GM19463 (cell line): Measurements from ENCODE around the gene FRMPD1.

ENCODE experiments used
- ATAC-seq: cut with Tn5 transposase; IDR thresholded peaks from one replicate; pipeline ENCODE4 v1.9.1; 2021; ENCODE audit warnings: mild to moderate bottlenecking, moderate library complexity; ENCODE audit not compliant: unreplicated experiment

The FRMPD1 gene

GRCh38 chr9:37676411-37676830 lies 25.7 kb downstream of the FRMPD1 start:
- no peak for ATAC-seq

DNA sequence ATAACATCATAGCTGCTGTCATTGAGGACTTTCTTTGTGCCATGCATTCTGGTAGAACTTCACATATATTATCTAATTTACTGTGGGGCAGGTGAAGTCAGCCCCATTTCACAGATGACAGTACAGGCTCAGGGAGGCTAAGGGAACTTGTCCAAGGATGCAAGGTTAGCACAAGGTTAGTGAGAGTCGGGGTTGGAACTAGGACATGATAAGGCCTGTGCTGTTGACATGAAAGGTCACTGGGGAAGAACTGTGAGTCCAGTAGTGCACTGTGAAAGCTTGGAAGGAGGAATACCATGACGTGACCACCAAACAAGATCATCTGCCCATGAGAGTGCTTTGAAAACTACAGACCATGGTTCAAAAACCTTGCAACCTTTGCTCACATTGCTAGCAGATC lies 26.7 kb downstream of the FRMPD1 start:
- no peak for ATAC-seq

DNA sequence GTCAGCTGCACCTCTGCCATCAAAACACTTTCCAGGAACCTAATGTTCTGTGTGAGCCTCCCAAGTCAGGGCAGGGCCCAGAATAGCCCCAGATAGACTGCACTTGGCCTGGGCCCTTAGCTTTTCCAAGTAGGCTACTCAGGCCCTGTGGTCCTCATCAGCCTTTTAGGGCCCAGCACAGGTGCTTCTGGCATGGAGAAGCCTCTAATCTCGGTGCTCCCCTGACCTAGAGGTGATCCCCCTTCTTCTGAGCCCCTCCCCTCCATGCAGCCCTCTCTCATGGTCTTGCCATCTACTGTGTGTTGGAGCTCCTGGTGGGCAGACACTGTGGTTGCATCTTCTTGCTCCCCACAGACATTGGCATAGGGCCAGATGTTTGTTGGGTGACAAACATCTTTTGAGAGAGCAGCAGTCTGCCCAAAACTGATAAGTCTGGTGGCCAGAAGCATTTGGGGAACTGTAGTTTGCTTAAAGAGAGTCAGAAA lies 28.1 kb downstream of the FRMPD1 start:
- no peak for ATAC-seq

DNA sequence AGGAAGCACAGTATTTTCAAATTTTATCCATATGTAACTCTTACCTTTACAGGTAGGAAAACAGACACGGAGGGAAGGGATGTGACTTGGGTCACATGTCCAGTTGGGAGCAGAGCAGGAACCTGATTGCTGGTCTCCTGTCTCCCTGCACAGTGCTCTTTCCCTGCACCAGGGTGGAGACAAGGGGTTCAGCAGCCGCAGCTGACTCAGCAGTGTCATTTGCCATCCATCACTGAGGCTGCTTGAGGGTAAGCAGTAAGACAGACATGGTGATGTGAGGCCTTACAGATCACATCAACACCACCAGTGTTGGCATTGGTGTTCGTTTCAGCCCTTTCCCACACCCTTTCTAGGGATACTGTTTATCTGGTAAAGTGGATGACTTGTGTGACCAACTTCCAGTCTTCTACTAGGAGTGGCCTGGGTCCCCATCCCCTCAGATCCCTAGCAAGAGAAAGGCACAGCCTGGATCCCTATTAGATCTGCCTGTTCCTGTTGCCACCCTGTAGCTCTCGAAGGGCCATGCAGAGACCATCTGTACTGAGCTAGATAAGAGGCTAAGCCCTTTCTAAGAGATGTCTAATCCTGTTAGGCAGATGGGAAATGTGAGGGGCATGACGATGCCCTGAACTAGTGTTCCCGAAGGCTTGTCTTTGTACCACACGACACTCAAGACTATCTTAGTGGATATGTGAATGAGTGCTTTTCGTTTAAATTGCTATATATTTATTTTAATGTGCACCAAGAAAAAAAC lies 29.1 kb downstream of the FRMPD1 start:
- no peak for ATAC-seq

DNA sequence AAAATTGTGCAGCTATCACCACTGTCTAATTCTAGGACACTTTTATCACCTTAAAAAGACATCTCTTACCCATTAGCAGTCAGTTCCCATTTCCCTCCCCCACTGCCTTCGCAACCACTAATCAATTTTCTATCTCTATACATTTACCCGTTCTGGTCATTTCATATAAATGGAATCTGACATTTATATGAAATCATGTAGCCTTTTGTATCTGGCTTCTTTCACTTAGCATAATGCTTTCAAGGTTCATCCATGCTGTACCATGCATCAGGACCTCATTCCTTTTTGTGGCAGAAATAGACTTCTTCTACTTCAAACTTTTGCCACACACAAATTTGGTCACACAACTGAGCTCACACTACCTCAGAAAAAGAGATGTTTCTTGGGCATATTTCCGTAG lies 32.2 kb downstream of the FRMPD1 start:
- no peak for ATAC-seq

DNA sequence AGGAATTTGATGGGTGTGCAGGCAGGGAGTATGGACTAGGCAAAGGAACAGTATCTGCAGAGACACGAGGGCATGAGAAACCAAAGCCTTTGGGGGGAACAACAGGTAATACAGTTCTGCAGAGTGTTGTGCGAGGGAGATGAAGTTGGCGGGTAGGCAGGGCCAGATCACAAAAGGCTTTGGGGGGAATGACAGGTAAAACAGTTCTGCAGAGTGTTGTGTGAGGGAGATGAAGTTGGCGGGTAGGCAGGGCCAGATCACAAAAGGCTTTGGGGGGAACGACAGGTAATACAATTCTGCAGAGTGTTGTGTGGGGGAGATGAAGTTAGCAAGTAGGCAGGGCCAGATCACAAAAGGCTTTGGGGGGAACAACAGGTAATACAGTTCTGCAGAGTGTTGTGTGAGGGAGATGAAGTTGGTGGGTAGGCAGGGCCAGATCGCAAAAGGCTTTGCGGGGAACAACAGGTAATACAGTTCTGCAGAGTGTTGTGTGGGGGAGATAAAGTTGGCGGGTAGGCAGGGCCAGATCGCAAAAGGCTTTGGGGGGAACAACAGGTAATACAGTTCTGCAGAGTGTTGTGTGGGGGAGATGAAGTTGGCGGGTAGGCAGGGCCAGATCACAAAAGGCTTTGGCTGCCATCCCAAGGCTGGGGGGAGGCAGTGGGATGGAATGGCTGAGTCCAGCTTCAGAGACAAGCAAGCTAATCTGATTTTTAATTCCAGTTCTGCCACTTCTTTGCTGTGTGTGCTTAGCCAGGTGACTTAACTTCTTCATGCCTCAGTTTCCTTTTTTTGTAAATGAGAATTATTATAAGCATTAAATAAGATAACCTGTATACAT lies 33.0 kb downstream of the FRMPD1 start:
- no peak for ATAC-seq

GRCh38 chr9:37692622-37693221 lies 42.0 kb downstream of the FRMPD1 start:
- ATAC-seq, result no peak

DNA sequence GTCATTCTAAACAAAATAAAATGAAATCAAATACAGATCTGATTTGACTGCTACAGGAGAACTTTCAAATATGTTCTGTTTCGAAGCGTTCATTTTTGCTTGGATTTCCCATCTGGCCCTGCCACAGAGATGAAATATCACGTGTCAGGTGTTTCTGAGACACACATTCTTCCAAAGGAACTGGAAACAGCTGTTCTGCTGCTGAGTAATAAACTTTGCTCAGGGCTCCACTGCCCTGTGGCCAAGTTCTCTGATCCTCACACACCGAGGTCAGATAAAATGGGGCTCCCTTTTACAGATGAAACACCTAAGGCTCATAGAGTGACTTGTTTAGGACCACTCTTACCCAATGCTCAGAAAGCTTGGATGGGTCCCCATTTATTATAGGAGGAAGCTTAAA lies 42.5 kb downstream of the FRMPD1 start:
- no peak for ATAC-seq

DNA sequence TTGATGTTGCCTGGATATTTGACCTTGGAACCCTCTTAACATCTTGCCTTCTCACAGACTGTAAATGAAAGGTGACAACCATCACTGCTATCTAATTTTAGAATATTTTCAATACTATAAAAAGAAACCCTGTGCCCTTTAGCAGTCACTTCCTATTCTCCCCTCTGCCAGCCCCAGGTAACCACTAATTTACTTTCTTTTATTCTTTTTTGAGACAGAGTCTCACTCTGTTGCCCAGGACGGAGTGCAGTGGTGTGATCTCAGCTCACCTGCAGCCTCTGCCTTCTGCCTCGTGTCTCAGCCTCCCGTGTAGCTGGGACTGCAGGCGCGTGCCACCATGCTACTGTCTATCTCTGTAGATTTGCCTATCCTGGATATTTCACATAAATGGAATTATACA lies 43.6 kb downstream of the FRMPD1 start:
- ATAC-seq, result no peak

- no peak for ATAC-seq
Observed at GRCh38 chr9:37696528-37696927, 45.8 kb downstream of the FRMPD1 start.

DNA sequence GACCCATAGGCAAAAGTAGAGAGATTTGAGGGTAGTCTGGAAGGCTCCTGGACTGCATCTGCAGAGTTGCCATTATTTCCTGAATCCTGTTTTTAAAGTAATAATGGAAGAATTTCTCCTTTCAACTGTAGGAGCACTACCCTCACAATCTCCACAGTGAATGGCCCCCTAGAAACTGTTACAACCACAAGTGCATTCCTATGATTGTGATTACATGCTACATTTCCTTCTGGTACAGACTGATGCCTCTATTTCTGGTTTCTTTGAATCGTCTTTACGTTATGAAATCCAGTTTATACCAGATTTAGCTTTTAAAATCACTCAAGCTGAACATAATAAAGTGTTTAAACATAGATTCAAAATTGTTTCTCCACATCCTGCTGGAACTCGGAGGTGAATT lies 49.4 kb downstream of the FRMPD1 start:
- no peak for ATAC-seq

DNA sequence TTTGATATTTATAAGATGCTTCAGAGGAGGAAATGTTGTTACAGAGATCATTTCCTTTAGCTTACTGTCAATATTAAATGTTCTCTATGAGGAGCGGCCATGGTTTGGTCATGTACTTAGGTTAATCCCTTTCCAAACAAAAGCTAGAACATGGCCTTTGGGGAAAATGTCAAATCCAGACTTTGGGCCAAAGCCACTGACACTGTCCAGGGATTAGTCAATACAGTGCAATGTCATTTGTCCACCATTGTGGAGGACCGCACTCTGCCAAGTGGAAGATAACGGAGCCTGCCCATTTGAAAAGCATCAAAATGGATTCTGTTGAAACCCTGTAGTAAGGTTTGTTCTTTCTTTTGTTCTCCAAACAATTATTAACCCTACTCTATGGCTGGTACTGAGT lies 50.1 kb downstream of the FRMPD1 start:
- ATAC-seq, result no peak

- ATAC-seq, result no peak
Observed at GRCh38 chr9:37705787-37706186, 55.0 kb downstream of the FRMPD1 start.

GRCh38 chr9:37706290-37706689 lies 55.5 kb downstream of the FRMPD1 start:
- no peak for ATAC-seq

DNA sequence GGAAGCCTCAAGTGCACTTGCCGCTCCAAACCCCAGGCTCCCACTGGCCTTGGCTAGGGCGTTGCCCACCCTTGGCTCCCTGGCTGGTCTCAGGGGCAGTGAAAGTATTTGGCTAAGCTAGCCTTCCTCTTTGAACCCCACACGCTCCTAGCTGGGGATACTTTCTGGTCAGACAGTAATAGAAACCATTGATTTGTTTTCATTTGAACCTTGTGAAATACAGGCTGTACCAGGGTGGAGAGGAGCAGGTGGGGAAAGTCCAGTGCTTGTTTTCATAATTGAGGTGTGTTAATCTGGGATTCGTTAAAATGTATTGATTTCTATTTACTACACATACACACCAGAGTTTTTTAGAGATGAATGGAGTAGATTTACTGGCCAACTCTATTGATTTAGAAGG lies 57.0 kb downstream of the FRMPD1 start:
- no peak for ATAC-seq

DNA sequence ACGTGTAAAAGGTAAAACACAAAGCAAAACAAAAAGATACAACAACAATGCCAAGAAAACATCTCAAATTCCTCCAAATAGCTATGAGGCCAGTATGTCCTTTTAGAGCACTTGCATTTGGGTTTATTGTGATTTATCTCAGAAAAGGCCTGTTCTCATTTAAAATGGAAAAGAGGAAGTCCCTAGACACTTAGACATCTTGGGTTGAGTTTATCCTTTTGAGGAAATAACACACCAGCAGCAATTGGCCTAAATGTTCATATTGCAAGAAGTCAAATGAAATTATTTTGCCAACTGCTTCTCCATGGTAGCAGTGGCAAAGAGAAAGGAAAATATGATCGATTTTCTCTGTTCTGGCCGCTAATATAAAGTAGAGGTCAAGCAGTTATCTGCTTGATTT lies 59.3 kb downstream of the FRMPD1 start:
- ATAC-seq, result no peak

DNA sequence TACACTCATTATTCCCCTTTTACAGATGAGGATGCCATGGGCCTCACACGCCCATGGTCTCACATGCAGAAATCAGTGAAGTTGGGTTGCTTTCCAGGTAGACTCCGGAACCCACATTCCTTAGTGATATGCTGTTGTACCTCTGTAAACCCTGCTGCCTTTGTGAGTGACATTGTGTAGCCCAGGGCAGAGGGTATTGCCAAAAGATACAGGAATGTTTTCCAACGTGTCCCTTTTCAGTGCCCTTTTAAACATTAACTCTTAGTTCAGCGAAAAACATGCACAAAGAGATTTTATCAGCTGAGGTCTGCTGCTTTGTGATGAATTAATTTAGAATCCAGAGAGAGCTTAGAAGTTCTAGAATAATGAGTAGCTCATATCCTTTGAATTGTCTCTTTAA lies 64.5 kb downstream of the FRMPD1 start:
- ATAC-seq, result no peak

DNA sequence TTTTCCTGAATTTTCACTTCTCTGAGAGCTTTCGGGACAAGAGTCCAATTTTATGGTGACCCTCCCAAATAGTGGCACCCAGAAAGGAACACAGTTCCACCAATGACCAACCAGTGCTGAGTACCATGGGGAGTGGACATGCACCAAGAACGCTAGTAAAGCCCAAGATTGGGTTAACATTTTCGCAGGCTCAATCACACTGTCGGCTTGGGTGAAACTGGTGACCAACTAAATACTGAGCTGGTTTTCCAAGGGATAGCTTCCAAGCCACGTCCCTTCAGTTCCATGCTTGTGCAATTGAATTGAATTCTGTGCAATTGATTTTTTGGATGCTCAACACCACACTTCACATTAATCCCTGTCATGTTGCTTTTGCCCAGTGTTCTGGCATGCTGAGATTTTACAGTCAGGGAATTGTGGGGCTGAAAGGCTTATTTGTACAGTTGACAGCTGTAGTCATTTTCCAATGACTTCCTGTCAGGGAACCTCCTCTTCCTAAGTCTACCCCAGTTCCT lies 65.3 kb downstream of the FRMPD1 start:
- no peak for ATAC-seq

DNA sequence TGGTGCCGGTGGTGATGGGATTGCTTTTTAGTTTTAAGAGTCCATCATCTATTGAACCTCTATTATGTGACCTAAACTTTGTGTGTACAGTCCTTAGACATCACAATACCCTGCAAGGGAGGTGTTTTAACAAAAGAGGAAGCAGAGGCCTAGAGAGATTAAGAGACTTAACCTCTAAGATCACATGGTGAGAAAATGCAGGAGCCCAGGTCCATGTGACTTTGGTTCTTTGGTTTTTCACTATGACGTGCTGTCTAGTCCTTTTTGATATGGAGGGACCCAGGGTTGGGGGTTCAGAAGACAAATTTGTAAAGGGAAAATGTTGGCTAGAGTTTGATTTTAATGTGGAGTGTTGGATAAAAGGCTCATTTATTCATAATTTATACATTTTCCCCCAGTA lies 68.8 kb downstream of the FRMPD1 start:
- no peak for ATAC-seq

- ATAC-seq, result no peak
Observed at GRCh38 chr9:37727013-37727412, 76.3 kb downstream of the FRMPD1 start.

- ATAC-seq, result no peak
Observed at GRCh38 chr9:37729499-37729898, 78.7 kb downstream of the FRMPD1 start.

DNA sequence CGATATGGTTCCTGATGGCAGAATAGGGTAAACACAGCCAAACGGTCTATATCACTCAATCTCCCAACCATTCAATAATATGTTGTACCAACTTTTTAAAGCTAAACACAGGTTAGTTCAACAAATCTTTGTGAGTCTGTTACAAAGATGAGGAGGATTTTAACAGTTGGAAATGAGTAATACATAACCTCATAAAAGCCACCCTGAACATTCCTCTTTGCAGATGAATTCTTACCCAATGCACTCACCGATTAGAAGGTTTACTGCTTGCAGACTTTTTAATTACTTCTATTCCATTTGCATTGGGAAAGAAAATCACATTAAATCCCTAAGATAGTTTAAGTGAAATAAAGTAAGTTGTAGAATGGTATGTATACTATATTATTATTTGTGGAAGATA lies 79.5 kb downstream of the FRMPD1 start:
- no peak for ATAC-seq
